ENCODE measurements around the gene LSM7.

DNA sequence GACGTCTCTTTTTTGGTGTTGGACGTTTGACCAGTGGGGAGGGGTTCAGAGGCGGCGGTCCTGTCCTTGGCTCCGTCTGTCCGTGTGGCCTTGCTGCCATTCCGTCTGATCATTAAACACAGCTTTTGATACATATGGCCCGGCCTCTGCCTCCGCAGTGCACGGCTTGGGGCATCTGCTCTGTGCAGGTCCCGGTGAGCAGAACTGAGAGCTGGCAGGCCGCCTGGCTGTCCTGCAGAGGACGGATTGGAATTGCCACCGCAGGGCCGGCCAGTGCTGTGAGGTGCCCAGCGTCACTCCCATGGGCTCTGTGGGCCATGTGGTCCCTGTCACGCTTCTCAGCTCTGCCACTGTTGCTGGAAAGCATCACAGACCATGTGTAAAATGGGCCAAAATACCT is 26.3 kb upstream of the LSM7 start:
- no peak for TF ChIP-seq CTCF (IDR thresholded peaks at IDR 0.05)
- TF ChIP-seq EP300 (IDR thresholded peaks at IDR 0.05): no peak

All from esophagus muscularis mucosa (tissue), 3 donors.